CD4-positive, alpha-beta T cell treated with Interleukin-21 for 1 hour (primary cell): ENCODE measurements around the gene RALGPS1.

Experiments used
- DNase-seq: peaks from one replicate; pipeline ENCODE4 v3.0.0-alpha.2; 2020

RALGPS1 gene

DNA sequence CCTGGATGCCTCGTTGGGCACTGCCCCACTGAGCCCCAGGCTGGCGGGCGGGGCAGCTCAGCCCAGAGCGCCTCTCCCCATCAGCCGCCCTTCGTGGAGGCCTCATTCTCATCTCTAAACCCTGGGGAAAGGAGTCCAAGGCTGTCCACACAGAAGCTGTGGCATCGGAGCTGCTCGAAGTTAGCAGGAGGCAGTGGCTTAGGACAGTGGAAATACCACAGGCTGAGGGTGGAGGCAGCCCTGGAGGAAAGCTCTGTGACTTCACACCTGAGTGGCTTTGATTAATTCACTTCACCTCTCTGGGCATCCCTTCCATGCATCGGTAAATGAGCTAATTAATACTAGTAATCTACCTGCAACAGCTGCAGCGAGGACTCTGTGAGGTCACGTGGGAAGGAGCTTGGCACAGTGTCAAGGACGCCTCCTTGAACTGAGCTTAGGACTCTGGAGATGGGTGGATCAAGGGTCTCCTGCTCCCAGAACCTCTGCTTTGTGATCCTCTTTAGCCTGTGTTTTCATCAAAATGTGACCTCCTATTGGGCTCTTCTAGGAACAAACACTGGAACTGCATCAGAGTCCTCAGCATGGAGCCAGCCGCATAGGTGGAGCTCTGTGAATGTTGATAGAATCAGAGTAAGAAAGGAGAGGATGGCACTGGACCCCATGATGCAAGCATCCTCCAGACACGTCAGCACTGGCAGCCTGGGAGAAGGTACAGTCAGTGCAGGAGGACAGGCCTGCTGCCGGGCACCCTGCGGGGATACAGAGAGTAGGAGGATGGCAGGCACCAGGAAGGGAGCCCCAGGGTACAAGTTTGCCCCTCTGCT is 208.7 kb downstream of the RALGPS1 start:
- DNase-seq: no peak

DNA sequence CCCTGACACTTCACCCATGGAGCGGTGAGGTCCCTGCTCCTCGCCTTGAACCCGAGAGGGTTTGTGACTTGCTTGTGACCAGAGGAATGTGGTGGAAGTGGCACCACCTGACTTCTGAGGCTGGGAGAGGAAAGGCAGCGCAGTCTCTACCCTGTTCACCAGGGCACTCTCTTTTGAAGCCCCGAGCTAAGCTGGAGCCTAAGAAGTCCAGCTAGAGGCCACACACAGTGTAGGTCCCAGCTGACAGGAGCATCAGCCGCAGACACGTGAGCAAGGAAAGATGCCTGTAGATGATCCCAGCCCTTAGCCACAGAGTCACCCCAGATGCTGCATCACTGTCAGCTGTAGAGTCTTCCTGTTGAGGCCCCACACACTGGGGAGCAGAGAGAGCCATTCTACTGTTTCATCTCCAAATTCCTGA is 209.5 kb downstream of the RALGPS1 start:
- DNase-seq: no peak

DNA sequence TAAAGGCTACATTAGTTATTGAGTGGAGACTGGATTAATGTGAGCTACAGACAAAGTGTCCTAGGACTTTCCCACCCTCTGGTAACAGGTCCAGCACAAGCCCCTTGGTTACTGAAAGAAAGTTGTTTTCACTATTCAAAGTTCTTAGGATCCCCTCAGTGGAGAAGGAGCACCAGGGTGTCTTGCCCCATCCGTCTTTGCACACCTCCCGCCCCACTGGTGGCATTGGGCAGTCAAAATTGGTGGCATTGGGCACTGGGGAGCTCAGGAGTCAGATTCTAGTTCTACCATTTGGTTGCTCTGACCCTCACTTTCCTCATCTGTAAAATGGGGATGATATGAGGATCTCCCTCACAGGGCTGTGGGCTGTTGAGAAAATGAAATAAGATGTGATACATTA is 210.2 kb downstream of the RALGPS1 start:
- no peak for DNase-seq

DNA sequence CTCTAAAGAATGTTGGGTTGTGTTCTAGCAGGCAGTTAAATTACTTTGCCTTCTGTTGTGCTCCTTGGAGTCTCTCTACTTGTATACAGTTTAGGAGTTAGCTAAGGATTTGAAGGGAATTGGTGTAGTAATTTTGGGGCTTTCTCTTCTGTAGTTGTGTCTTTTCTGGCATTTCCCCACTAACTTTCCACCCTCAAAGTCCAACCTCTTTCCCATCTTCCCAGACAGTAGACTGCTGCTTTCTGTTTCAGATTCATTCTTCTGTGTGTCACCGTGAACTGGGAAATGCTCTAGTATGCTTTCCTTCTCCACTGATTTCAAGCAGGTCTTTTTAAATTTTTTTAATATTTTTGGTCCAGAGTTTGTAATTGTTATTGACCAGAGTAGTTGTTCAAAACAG is 212.4 kb downstream of the RALGPS1 start:
- no peak for DNase-seq

DNA sequence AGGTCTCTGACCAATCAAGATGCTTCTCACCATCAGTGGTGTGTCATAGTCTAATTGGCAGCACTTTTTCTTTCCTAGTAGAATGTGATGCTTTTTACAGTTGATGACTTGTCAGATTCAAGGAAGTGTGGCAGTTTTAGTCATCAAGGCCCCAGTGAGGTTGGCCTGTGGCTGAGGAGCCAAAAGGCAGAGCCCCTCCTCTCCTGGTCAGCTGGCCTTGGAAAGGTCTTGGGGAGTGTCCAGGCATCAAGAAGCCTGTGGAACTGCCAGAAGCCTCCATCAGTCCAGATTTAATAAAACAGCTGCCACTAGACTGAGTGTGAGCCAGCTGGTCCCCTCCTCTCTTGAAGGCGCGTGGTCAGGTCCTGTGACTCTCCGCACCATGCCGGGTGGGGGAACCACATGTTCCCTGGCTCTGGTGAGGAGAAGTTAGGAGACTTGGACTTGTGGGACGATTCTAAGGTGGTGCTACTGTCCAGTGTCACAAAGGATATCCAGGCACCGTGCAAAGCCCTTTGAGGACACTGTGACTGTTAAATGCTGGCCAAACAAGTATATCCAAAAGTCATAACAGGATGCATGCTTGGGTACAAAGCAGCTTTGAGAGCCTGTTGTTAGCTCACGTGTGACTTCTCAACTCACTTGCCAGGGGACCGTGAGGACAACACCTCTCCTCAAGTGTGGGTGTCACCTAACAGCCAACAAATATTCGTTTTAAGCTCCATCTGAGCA is 213.9 kb downstream of the RALGPS1 start:
- DNase-seq: no peak

DNA sequence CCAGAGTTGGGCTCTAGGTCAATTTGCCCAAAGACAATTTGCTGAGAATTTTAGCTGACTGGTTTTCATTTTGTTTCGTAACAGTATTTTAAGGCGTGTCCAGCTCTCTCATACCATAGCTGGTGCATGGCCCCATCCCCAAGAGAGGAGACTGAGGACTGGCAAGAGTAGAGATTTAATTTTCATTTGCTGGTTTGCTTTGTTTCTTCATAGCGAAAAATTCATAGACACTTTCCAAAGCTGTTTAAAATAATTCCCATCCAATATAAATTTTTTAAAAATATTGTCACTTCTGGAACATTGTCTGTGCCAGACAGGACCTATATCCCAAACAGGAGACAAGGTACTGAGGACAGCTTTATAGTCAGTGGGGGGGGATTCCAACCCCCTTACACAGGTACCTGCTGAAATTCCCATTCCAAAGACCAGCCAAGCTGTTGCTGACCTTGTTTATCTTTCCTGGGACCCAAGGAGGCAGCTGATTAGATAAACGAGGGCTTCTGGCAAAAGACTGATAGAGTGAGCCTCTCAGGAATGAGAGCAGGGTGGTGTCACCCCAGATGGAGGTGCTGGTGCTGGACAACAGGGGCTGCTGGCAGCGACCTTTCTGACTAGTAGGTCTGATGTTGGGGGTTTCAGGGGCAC is 214.6 kb downstream of the RALGPS1 start:
- no peak for DNase-seq

DNA sequence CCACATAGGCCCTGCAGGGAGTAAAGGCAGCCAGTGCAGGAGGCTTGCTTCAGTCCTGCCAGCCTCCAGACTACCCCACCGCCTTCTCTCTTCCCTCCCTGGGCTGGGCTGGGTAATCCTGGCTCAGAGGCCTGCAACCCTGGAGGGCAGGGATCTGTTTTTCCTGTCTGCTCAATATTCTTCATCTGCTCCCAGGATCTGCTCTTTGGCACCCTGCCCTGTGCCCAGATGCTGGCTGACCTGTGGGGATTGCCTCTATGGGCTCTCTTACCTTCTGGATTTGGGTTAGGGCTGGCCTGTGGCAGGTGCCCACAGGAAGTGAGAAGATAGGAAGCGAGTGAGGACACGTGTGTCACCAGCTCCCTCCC is 215.1 kb downstream of the RALGPS1 start:
- DNase-seq: no peak

DNA sequence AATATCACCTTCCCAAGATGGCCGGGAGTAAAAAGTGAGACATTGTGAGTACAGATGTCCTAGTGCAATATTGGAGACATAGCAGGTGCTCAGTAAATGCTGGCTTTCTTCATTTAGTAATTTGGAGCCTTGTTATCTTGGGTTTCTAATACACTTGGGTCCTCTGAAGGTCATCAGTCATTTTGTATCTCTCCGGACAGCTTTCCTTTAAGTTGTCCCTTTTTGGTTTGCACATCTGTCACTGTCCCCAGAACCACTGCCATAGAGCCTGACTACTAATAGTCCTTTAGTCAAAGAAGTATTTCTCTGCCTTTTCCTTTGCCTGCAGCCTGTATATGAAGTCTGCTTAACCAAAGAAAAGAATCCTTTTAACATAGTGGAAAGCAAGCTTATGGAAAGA is 215.7 kb downstream of the RALGPS1 start:
- no peak for DNase-seq

DNA sequence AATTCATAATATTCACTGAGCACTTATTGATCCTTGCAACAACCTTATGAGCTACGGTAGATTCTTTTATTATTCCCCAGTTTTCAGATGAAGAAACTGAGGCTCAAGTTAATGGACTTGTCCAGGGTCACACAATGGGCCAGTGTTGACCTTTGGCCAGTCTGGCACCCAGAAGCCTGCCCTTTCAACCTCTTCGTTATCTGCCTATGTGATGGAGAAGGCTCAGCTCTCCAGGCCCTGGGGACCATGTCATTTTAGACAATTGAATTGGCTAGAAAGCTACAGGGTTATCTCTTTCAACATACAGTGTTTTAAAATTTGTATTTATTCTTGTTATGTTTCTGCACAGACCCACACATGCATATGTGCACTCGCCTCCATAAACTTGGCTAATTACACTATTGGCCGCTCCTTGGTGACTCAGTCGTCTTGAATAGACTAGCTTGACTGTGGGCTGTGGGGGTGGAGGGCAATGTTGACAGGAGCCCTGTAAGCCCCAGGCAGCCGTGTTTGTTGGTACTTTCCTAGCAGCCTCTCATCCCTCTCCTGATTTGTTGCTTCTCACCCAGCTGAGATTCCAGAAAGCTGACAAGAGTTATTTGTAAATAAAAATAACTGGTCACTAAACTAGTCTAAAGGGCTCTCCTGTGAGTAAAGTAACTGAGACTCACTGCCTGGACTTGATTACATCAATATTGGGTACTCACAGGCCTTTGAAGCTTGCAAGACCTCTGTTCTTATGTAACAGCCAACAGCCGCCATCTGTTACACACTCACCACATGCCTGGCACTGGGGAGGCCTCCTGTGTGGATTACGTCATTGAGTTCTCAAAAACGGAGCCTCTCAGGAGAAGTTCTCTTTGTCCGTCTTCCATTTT is 216.3 kb downstream of the RALGPS1 start:
- no peak for DNase-seq

DNA sequence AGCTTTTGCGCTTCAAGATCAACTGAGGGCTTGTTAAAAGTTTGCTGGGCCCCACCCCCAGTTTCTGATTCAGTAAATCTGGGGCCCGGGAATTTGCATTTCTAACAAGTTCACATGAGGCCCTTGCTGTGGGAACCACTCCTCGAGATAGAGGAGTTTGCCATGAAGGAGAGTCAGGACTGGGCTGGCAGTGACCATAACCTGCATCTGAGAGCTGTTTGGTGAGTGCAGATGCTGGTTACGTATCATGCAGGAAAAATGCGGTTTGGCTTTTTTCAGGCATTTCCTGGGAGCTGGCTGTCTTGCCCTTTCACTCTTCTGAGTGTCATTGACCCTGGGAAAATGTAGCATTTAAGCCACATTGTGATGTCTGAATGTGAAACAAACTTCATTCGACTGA is 217.3 kb downstream of the RALGPS1 start:
- no peak for DNase-seq

DNA sequence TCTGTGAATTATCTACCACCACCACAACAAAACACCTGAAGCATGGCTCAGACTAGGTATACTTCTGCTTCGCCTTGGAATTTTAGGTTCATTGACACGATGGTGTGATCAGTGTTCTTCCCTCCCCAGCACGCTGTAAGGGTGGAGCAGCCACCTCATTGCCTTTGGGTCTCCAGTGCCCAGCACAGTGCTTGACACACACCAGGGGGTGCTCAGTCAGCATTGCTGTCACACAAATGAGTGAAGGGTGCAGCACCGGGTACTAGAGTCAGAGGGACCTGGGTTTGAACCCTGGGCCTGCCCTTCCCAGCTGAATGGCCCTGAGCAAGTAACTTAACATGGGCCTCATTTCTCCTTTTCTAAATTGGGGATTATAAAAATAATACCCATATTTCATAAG is 217.8 kb downstream of the RALGPS1 start:
- no peak for DNase-seq

DNA sequence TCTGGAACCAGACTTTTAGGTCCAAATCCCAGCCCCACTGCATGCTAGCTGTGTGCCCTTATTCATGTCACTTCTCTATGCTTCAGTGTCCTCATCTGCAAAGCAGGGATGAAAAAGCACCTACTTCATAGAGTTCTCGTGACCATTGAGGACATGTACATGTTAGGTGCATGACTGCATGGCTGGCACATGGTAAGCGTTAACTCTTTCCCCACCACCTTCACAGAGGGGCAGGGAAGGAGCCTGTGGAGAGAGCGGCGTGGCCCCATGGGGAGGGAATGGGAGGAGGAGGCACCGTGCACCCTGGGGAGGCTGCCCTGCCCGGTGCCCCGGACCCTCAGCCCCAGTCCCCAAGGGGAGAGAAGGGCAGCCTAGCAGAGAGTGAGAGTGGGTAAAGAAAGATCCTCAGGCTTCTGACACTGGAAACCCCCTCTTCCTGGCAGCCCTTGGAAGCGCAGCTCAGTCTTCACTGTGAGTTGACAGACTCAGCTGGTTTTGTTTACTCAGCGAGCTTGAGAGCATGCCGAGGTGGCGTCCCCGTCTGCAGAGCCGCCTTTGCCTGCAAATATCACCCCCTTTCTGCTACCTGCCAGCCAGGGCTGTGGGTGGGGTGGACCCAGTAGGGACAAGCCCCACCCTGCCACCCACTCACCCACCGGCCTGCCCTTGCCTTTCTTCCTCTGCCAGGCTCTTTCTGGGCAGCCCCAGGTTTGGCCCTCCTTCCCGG is 218.5 kb downstream of the RALGPS1 start:
- no peak for DNase-seq

DNA sequence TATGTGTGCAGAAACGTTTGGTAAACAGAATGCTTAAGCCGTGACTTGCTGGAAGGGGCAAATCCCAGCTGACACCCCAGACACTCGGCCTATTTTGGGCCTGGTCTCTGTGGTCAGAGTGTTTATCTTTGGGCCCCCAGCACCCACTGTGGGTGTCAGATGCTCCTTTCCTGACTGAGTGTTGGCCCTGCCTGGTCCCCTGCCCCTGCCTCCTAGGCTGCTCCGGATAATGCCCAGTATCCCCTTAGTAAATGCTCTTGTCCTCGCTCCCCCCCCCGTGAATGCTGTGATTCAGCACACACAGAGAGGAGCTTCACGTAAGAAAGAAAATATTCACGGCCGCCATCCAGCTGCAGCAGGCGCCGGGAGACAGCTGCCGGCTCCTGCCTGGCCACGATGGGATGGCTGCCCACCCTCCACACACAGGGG is 219.2 kb downstream of the RALGPS1 start:
- no peak for DNase-seq

DNA sequence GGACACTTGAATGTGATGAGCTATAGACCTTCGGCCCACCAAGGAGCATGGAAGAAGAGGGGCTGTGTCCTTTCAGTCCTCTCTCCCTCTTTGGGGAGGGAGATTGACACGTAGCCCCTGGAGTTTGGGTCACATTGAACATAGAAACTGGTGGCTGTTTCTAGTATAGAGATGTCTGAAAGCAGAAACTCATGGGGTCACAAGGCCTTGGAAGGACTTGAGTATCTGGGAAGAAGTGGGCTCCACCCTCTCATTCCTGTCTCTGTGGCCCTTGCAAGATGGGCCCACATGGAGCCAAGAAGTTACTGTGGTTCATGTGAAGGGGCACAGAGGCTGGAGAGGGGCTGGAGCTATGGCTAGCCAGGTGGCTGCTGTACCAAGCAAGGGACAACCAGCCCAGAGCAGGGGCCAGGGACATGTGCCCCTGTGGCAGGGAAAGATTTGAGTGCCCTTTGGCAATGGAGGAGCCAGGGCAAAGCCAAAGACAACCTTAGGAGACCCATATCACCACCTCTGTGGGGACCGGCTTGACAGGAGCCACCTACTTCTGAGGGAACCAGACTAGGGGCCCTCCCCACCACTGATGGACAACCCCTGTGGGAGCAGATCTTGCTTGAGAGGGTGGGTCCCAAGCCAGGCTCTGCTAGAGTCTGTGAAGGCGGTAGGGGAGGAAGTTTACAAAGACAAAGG is 220.6 kb downstream of the RALGPS1 start:
- no peak for DNase-seq

DNA sequence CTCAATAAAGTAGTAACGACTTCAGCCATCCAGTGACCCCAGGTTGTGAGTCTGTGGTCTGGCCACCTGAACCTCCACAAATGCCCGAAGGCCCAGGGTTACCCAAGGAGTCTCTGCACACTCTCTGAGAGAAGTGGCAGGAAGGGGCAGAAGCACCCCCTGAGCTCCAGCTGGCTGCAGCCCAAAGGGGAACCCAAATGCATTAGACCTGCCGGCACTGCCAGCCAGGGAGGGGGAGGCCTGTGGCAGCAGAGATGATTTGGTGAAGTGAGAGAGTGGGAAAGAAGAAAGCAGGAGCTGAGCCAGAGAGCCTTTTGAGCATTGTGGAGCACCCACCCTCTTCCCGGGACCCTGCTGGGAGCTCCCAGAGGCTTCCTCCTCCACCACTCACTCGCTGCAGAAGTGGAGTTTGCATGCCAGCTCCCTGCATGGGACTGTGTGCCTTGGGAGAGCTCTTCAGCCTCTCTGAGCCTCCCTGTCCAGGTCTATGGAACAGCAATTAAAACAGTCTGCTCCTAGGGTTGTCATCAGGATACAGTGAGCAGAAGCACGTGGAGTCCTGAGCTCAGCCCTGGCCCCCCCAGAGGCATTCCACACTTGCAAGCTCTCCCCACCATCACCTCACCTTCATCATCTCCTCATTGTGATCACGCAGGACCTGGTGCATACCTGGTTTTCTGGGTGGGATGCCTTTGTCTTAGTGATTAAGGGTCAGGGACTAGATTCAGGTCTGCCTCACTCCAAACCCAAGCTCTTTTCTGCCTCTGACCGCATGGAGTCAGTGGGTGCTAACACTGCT is 221.7 kb downstream of the RALGPS1 start:
- no peak for DNase-seq

DNA sequence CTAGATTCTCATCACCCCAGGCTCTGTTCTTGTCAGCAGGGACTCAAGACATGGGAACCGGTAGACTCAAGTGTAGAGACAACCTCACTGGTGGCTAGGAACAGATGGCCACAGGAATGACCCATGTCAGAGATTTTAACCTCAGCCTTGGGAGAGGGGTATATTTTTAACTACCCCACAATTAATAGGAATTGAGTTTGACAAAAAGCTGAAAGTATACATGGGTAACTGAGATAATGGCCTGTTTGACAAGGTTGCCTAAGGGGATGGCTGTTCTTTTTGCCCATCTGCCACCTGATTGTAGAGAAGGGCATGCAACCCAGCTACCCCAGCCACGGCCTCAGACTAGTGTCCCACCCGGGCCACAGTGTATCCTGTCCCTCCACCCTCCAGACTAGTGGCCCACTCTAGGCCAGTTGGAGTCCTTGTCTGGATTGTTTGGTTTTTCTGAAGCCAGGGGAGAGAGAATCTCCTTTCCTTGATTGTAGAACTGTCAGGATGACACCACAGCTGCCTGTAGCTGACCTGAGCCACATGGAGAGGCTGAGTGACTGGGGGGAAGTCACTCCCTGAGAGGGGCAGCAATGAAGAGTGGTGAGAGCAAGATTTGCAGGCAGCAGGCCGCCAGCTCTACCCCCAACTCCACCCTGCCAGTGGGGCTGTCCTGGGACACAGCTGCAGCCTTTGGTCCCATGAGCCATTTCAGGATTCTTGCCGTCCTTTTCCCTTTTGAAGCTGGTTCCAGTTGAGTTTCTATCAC is 222.5 kb downstream of the RALGPS1 start:
- no peak for DNase-seq

DNA sequence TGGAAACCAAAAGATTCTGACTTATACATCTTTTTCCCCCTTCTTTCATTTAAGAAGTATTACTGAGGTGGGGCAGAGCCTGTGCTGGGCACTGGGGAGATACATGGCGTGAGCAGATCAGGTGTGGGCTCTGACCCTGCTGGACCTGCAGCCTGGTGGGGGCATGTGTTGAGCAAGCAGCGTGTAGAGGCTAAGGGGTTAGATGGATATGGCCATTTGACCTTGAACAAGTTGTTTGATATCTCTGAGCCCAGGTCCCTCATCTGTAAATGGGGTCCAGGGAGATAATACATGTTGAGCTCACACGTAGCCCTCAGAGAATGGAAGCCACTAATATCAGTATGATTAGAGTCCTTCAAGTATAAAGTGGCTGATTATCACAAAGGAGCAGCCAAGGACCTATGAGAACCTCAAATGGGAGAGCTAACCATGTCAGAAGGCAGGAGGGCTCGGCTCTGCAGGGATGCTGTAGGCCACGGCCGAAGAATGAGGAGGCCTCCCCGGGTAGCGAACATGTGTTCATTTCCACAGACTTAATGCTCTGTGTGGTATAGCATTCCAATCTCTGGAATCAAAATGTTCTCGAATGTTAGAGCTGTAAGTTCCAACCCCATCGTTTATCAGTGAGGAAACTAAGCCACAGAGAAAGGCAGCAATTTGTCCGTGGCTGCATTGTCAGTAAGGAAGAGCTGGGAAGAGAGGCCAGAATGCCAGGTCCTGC is 223.2 kb downstream of the RALGPS1 start:
- DNase-seq: no peak

DNA sequence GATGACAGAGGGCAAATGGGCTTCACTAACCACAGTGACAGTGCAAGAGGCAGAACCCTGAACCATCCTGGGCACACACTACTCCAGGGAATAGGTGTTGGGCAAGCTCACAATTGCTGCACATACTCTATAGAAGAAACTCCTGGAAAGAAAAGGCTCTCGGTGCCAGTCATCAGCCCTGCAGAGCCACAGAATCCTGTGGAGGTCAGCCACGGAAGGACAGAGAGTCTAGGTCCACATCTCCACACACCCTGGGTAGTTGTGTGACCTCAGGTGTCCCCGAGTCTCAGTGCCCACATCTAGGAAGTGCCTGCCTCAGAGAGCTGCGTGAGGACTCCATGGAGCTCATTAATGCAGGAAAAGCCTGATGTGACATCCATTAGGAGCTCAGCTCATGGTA is 223.9 kb downstream of the RALGPS1 start:
- DNase-seq: no peak

DNA sequence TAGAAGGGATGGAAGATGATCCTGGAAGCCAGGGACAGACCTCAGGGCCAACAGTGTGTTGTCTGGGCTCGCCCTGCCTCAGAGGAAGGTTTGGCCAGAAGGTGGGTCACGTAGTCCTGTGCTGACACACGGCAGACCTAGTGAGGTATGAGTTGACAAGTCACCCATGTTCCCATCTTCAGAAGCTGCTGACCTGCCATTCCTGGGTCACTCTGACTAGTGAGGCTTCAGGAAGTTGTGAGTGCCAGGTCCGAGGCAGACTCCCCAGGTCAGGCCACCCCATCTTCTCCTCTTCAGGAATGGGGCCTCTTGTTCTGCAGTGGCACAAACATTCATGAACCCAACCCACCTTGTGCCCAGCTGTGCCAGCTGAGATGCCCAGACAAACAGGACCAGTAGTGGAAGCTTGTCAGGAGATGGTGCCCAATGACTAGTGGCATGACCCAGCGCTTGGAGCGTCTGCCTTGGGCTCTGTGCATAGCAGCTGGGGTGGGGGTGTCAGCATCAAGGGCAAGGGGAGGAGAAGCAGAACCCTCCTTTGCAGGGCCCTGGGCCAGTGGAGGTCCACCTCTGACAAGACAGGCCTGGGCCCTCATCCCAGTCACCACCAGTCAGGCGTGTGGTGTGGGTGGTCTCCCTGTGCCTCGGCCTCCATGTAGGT is 224.6 kb downstream of the RALGPS1 start:
- no peak for DNase-seq
